Fibroblast of mammary gland (primary cell): ENCODE data around the gene FBXO4.

Experiments
- DNase-seq: peaks from one replicate; pipeline ENCODE4 v3.0.0-alpha.2; 2010; ENCODE audit warnings: low read depth
- H3K4me3 ChIP-seq: 2 replicates; pipeline ENCODE4 v1.5.1; 2011; ENCODE audit warnings: low read depth, mild to moderate bottlenecking, low read length, moderate library complexity; ENCODE audit not compliant: control insufficient read depth
- CTCF ChIP-seq: conservative IDR thresholded peaks from 2 replicates; pipeline ENCODE4 v1.5.1; 2011; ENCODE audit warnings: low read depth, low read length, inconsistent platforms; ENCODE audit not compliant: control insufficient read depth, insufficient read depth

The FBXO4 gene

DNA sequence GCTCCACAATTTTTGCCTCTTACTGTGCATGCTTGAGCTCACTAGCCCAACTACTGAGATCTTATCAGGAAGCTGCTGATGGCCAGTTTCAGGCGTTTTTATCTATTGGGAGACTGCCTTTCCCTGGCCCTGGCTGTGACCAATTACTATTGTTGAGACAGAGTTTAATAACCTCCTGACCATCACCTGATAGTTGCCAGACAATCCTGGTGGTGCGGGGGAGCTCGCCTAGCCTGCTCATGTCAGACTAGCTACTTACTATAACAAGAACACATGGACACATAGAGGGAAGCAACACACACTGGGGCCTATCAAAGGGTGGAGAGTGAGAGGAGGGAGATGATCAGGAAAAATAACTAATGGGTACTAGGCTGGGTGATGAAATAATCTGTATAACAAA, 41.8 kb upstream of the FBXO4 start:
- H3K4me3 ChIP-seq, result no peak overlapping the region
- TF ChIP-seq CTCF, result no peak
- DNase-seq, result no peak

- DNase-seq, result no peak
- H3K4me3 ChIP-seq, result no peak overlapping the region
- TF ChIP-seq CTCF, result no peak
Observed at GRCh38 chr5:41883936-41884335, 41.1 kb upstream of the FBXO4 start.

GRCh38 chr5:41885286-41885685, 39.8 kb upstream of the FBXO4 start:
- TF ChIP-seq CTCF, result no peak
- DNase-seq, result no peak
- H3K4me3 ChIP-seq, result no peak overlapping the region

DNA sequence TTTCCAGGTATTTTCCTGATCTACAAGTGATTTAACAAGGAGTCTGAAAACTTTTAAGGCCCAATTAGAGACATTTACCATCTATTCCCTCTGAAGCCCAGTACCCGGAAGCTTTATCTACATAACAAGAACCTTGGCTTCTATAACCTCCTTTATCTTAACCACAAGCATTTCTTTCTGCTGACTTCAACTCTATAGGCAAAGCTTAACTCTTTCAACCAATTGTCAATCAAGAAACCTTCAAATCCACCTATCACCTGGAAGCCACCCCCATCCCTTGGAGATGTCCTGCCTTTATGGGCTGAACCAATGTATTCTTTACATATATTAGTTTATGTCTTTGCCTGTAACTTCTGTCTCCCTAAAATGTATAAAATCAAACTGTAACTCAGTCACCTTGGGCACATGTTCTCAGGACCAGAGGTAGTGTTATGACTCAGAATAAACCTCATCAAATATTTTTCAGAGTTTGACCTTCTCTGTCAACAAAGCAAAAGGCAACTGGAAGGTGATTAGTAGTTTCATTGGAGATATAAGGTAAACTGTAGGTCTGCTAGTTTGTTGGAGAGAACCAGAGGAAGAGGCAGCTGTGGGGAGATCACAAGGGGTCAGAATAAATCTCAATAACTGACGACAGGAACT, 33.9 kb upstream of the FBXO4 start:
- TF ChIP-seq CTCF, result no peak
- H3K4me3 ChIP-seq, result no peak overlapping the region
- no peak for DNase-seq

DNA sequence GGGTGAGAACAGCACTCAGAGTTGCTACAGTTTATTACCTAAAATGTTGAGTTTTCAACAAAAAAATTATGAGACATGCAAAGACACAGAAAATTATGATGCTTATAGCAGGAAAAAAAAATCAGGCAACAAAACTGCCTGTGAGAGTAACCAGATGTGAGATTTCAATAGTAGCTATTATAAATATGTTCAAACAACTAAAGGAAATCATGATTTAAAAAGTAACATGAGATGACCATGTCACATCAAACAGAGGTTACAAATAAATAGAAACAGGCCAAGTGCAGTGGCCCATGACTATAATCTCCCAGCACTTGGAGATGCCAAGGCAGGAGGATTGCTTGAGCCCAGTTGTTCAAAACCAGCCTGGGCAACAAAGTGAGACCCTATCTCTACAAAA, 33.0 kb upstream of the FBXO4 start:
- H3K4me3 ChIP-seq, result no peak overlapping the region
- no peak for DNase-seq
- no peak for TF ChIP-seq CTCF

GRCh38 chr5:41893074-41893851, 31.8 kb upstream of the FBXO4 start:
- no peak overlapping the region for H3K4me3 ChIP-seq
- DNase-seq, result no peak
- no peak for TF ChIP-seq CTCF
